ENCODE data around the gene STARD9. TPM values are rescaled to one million over a fixed set of nuclear protein-coding genes. Genes with fewer than 3 reads are reported as not detected.
"Not testable (repeated sequence)": the region's sequence is repeated elsewhere in the genome, so short reads cannot be mapped to it uniquely, and the experiment has no call there.

The STARD9 gene
- total RNA-seq, 2 experiments from 2014 or later = 14.0 to 16.1 TPM

- Mint-ChIP-seq H3K4me3 (no peak overlapping the region), H3K27ac (no peak overlapping the region), H3K9me3 (peaks cover 19% of the 10 kb centered on the region), H3K27me3 (no peaks in the 10 kb centered on the region), H3K36me3 (peaks cover 23% of the 10 kb centered on the region), H3K4me1 (peaks cover 1% of the 10 kb centered on the region)
- POLR2A ChIA-PET = no interaction called here
- ATAC-seq (ENCODE audit: low read depth) = no peak
- no peak for DNase-seq
Measured at GRCh38 chr15:42760759-42761158, 185.4 kb downstream of the STARD9 start.

GRCh38 chr15:42761813-42762212, 186.4 kb downstream of the STARD9 start:
- POLR2A ChIA-PET, H3K4me1 Mint-ChIP-seq: not testable (repeated sequence)

GRCh38 chr15:42764154-42764731, 188.8 kb downstream of the STARD9 start:
- H3K27ac Mint-ChIP-seq; DNase-seq; ATAC-seq (ENCODE audit: low read depth); H3K4me3 Mint-ChIP-seq; POLR2A ChIA-PET; H3K4me1 Mint-ChIP-seq; H3K27me3 Mint-ChIP-seq: not testable (repeated sequence)
- H3K9me3 Mint-ChIP-seq = peaks cover 25% of the 10 kb centered on the region
- peaks cover 37% of the 10 kb centered on the region for H3K36me3 Mint-ChIP-seq

More at GRCh38 chr15:42761813-42762212, 186.4 kb downstream of the STARD9 start:
- H3K27ac Mint-ChIP-seq; ATAC-seq (ENCODE audit: low read depth); H3K4me3 Mint-ChIP-seq; H3K27me3 Mint-ChIP-seq; DNase-seq: not testable (repeated sequence)
- H3K9me3 Mint-ChIP-seq = peaks cover 20% of the 10 kb centered on the region
- H3K36me3 Mint-ChIP-seq = peaks cover 28% of the 10 kb centered on the region

- Mint-ChIP-seq H3K9me3 (peaks cover 22% of the 10 kb centered on the region), H3K36me3 (peaks cover 43% of the 10 kb centered on the region)
- not testable (repeated sequence) for H3K27me3 Mint-ChIP-seq; H3K27ac Mint-ChIP-seq; H3K4me3 Mint-ChIP-seq; ATAC-seq (ENCODE audit: low read depth); DNase-seq; H3K4me1 Mint-ChIP-seq
- POLR2A ChIA-PET = interaction anchor here (0.7 kb wide), 1 partner anchor 527 kb away, joined by 6 read pairs; no protein-coding TSS in a partner anchor
Measured at GRCh38 chr15:42766109-42766508, 190.7 kb downstream of the STARD9 start.

Other genes starting within 250 kb of the STARD9 start
- gene CAPN3, start 216.1 kb upstream of the STARD9 start, total RNA-seq = 10 to 100 TPM in 1 of 2 experiments, 1 to 10 TPM in 1; 8.3 to 10.1 TPM
- 10 to 100 TPM; 50.9 to 51.8 TPM for gene ZNF106, start 84.5 kb upstream of the STARD9 start, total RNA-seq
- 10 to 100 TPM; 47.6 to 57.9 TPM for gene SNAP23, start 80.0 kb upstream of the STARD9 start, total RNA-seq
- gene LRRC57, start 26.8 kb upstream of the STARD9 start, total RNA-seq = 10 to 100 TPM; 24.5 to 25.8 TPM
- gene HAUS2, start 26.8 kb upstream of the STARD9 start, total RNA-seq = 10 to 100 TPM; 28.7 to 30.2 TPM
- gene CDAN1, start 161.5 kb downstream of the STARD9 start, total RNA-seq = 10 to 100 TPM; 33.2 to 35.7 TPM

Measured in activated naive CD8-positive, alpha-beta T cell treated with anti-CD3 and anti-CD28 coated beads, Interleukin-2, amount 10 ng/mL, durations not matched to agents 7 days and 5 days (primary cell).